Spleen (tissue), 7 donors: ENCODE measurements around the gene GPAT2.
"Not testable (repeated sequence)": the region's sequence is repeated elsewhere in the genome, so short reads cannot be mapped to it uniquely, and the experiment has no call there.

Experiments used
- CTCF ChIP-seq, 11 experiments: fragments of 200-600 bp in 7 of 11; fragments of 450-650 bp in 4 of 11; sonication (generic) in 4 of 11; IDR thresholded peaks in 8 of 11; conservative IDR thresholded peaks in 3 of 11; 1 replicate in 7 of 11; 2 replicates in 4 of 11; pipeline versions ENCODE4 v1.4.0 to v1.8.0; 2016 to 2021; ENCODE audit warnings: antibody characterized with exemption in 11 of 11, inconsistent platforms in 4 of 11, mild to moderate bottlenecking in 1 of 11
- POLR2A ChIP-seq, 3 donors: fragments of 450-650 bp; IDR thresholded peaks; one replicate each; pipeline ENCODE4 v1.5.1; 2017; ENCODE audit warnings: antibody characterized with exemption in 3 of 3, mild to moderate bottlenecking in 1 of 3
- donor health status: DM: no; HTN: no; CAD: no; lungs with moderate emphysema.
- donor health status: DM: no; HTN: no; CAD: no.
- donor health status: DM: no; HTN: no; CAD: no.

GRCh38 chr2:96054537-96054936, 19.8 kb upstream of the GPAT2 start:
- not testable (repeated sequence) for TF ChIP-seq CTCF (IDR thresholded peaks at IDR 0.05 in 8 of 11, conservative IDR thresholded peaks at IDR 0.05 in 3 of 11); POLR2A (IDR thresholded peaks at IDR 0.05)
